PFSK-1 (cell line): ENCODE results near the gene CSF1.

Source experiments
- FOXP2 ChIP-seq: optimal IDR thresholded peaks from 2 replicates; pipeline ENCODE3; 2011; ENCODE audit warnings: borderline replicate concordance, control low read depth, inconsistent platforms; ENCODE audit not compliant: insufficient read depth; ENCODE audit errors: extremely low read length, extremely low read depth
- POLR2AphosphoS5 ChIP-seq: IDR thresholded peaks from 2 replicates; pipeline ENCODE4 v1.6.1; 2012; ENCODE audit warnings: low read depth, mild to moderate bottlenecking, control low read depth, low read length, moderate library complexity
- REST ChIP-seq, 2 experiments: IDR thresholded peaks; 2 replicates each; pipeline versions ENCODE4 v1.6.1 to v1.8.0; 2011 to 2012; ENCODE audit warnings: low read depth in 2 of 2, low read length in 2 of 2, control low read depth in 1 of 2, inconsistent platforms in 1 of 2, mild to moderate bottlenecking in 1 of 2, moderate library complexity in 1 of 2; ENCODE audit not compliant: insufficient read depth in 1 of 2
- SIN3A ChIP-seq: IDR thresholded peaks from 2 replicates; pipeline ENCODE4 v1.6.1; 2012; ENCODE audit warnings: mild to moderate bottlenecking, low read length, moderate library complexity, borderline replicate concordance; ENCODE audit not compliant: insufficient read depth
- TAF1 ChIP-seq: IDR thresholded peaks from 2 replicates; pipeline ENCODE4 v1.6.1; 2012; ENCODE audit warnings: low read length, control low read depth, borderline replicate concordance; ENCODE audit not compliant: insufficient read depth

The CSF1 gene

GRCh38 chr1:109889094-109889493 is 21.6 kb upstream of the CSF1 start:
- no peak for TF ChIP-seq FOXP2
- TF ChIP-seq POLR2AphosphoS5, result no peak
- TF ChIP-seq SIN3A, result no peak
- TF ChIP-seq TAF1, result no peak
- no peak for TF ChIP-seq REST (IDR thresholded peaks at IDR 0.05; ENCODE audit: insufficient read depth in 1 of 2, low read depth in 2 of 2, low read length in 2 of 2)

GRCh38 chr1:109890115-109890953 is 20.3 kb upstream of the CSF1 start:
- TF ChIP-seq TAF1 (no peak), REST (IDR thresholded peaks at IDR 0.05; ENCODE audit: insufficient read depth in 1 of 2, low read depth in 2 of 2, low read length in 2 of 2) (no peak)

GRCh38 chr1:109891930-109892329 is 18.7 kb upstream of the CSF1 start:
- TF ChIP-seq REST (IDR thresholded peaks at IDR 0.05; ENCODE audit: insufficient read depth in 1 of 2, low read depth in 2 of 2, low read length in 2 of 2) (no peak), TAF1 (no peak), POLR2AphosphoS5 (no peak), FOXP2 (no peak), SIN3A (no peak)

DNA sequence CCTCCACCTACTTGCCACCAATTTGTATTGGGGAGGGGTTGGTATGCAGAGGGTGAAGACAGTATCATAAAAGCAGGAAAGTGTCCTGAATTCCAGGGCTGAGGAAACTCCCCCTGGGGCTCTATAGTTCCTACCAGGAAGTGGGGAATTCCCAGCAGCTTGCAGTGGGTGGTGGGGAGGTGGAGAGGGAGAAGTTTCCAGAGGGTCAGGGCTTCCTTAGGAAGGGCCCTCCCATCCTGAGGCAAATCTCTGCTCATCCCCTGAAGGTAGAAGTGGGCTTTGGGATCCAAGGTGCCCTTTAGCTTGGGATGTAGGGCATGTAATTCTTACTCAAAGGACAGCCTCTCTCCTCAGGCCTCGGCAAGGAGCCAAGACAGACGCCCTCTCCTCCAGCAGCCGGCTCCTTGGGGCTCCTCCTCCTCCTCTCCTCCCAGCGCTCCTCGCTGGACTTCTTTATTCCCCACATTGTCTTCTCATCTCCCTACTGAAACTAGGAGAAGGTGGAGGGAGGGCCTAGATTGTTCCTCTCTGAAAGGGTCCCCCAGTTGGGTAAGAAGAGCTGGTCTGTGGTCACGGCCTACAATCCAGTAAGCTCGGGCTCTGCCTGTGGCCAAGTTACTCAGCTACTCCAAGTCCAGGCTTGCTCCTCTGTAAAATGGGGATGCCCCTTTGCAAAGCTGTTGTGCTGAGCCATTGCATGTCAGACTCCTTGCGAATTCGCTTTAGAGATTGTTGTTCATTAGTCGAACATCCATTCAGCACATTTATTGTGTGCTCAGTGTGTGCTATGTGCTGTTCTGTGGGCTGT is 17.9 kb upstream of the CSF1 start:
- TF ChIP-seq SIN3A (no peak), TAF1 (no peak), POLR2AphosphoS5 (no peak), REST (IDR thresholded peaks at IDR 0.05; ENCODE audit: insufficient read depth in 1 of 2, low read depth in 2 of 2, low read length in 2 of 2) (no peak), FOXP2 (no peak)
